Keratinocyte (primary cell): ENCODE results near the gene ZNF658. TPM values are rescaled to one million over a fixed set of nuclear protein-coding genes. Genes with fewer than 3 reads are reported as not detected.
"Not testable (repeated sequence)": the region's sequence is repeated elsewhere in the genome, so short reads cannot be mapped to it uniquely, and the experiment has no call there.

Experiments
- DNase-seq: peaks from one replicate; pipeline ENCODE4 v3.0.0-alpha.2; 2011; ENCODE audit warnings: low read depth, missing footprints, low spot score
- FAIRE-seq: peaks from 2 replicates; lab custom pipeline; 2011; peaks lifted over from hg19 to GRCh38; lab: Jason Lieb, UNC
- H2AFZ ChIP-seq: 2 replicates; pipeline ENCODE4 v1.6.0; 2012; ENCODE audit warnings: low read length, control low read depth, inconsistent platforms; ENCODE audit not compliant: control insufficient read depth
- H3K27ac ChIP-seq: 2 replicates; pipeline ENCODE4 v1.5.1; 2011; ENCODE audit warnings: low read length; ENCODE audit not compliant: control insufficient read depth, insufficient read depth
- H3K27me3 ChIP-seq: 3 replicates; pipeline ENCODE4 v1.6.0; 2011; ENCODE audit warnings: low read length; ENCODE audit not compliant: control insufficient read depth, insufficient read depth; ENCODE audit errors: extremely low read depth
- H3K36me3 ChIP-seq, 2 experiments: 2 replicates in 1 of 2; 3 replicates in 1 of 2; pipeline ENCODE4 v1.5.1; 2011; ENCODE audit warnings: low read length in 2 of 2, mild to moderate bottlenecking in 1 of 2; ENCODE audit not compliant: control insufficient read depth in 2 of 2, insufficient read depth in 2 of 2; ENCODE audit errors: extremely low read depth in 1 of 2
- H3K4me1 ChIP-seq: 3 replicates; pipeline ENCODE4 v1.5.1; 2011; ENCODE audit warnings: low read length; ENCODE audit not compliant: control insufficient read depth, insufficient read depth; ENCODE audit errors: extremely low read depth
- H3K4me2 ChIP-seq: 3 replicates; pipeline ENCODE4 v1.6.0; 2011; ENCODE audit warnings: low read depth, low read length; ENCODE audit not compliant: control insufficient read depth, insufficient read depth; ENCODE audit errors: extremely low read depth
- H3K4me3 ChIP-seq, 3 experiments: fragments of 200-600 bp in 1 of 3; sonication (generic) in 1 of 3; 2 replicates in 2 of 3; 3 replicates in 1 of 3; pipeline ENCODE4 v1.5.1; 2011 to 2016; ENCODE audit warnings: low read length in 3 of 3, mild to moderate bottlenecking in 3 of 3, control low read depth in 2 of 3, inconsistent platforms in 1 of 3, low read depth in 1 of 3, mixed read lengths in 1 of 3, mixed run types in 1 of 3, moderate library complexity in 1 of 3; ENCODE audit not compliant: control insufficient read depth in 2 of 3, insufficient read depth in 2 of 3; ENCODE audit errors: extremely low read depth in 1 of 3
- H3K79me2 ChIP-seq: 2 replicates; pipeline ENCODE4 v1.6.0; 2012; ENCODE audit warnings: low read length; ENCODE audit not compliant: control insufficient read depth, insufficient read depth
- H3K9ac ChIP-seq: 3 replicates; pipeline ENCODE4 v1.6.0; 2011; ENCODE audit warnings: low read length; ENCODE audit not compliant: control insufficient read depth, insufficient read depth; ENCODE audit errors: extremely low read depth
- H3K9me1 ChIP-seq: 3 replicates; pipeline ENCODE4 v1.6.0; 2011; ENCODE audit warnings: low read length; ENCODE audit not compliant: control insufficient read depth, insufficient read depth; ENCODE audit errors: extremely low read depth
- H3K9me3 ChIP-seq: 2 replicates; pipeline ENCODE4 v1.5.1; 2012; ENCODE audit warnings: low read depth, low read length; ENCODE audit not compliant: control insufficient read depth
- H4K20me1 ChIP-seq: 3 replicates; pipeline ENCODE4 v1.6.0; 2011; ENCODE audit warnings: low read length; ENCODE audit not compliant: control insufficient read depth, insufficient read depth; ENCODE audit errors: extremely low read depth
- dilution Hi-C: fragments of 300-500 bp; cut with MboI; formaldehyde crosslinking; loops from one replicate; pipeline ENCODE4 v1.7.0; 2020; ENCODE audit warnings: low sequenced_read_pairs; ENCODE audit not compliant: extremely low pct_ligation_motif_present
- polyA plus RNA-seq, 5 experiments: library from polyadenylated mRNA; depleted of rRNA in 3 of 5; stranded (reverse) in 3 of 5; stranded (forward) in 1 of 5; unstranded in 1 of 5; fragments of >200 nt; gene quantifications; 1 replicate in 1 of 5; 2 replicates in 3 of 5; 3 replicates in 1 of 5; pipeline versions ENCODE4 v1.2.1 to v1.2.3, GENCODE V29; 2011 to 2012; ENCODE audit warnings: missing spikeins in 2 of 5, low read depth in 1 of 5, low replicate concordance in 1 of 5

The ZNF658 gene
- polyA plus RNA-seq, 1 donor (not counting 4 experiments of a cell fraction or from before 2014, with no cell fraction given): 3.6 TPM

GRCh38 chr9:66937662-66938061 lies 37.1 kb downstream of the ZNF658 start:
- H3K4me1 ChIP-seq, H3K27me3 ChIP-seq, H2AFZ ChIP-seq, DNase-seq, H3K36me3 ChIP-seq, H3K27ac ChIP-seq, dilution Hi-C loops, H3K9me1 ChIP-seq, H3K9me3 ChIP-seq, H3K9ac ChIP-seq, FAIRE-seq, H4K20me1 ChIP-seq, H3K4me2 ChIP-seq, H3K79me2 ChIP-seq, H3K4me3 ChIP-seq: not testable (repeated sequence)

- H3K4me3 ChIP-seq, H3K9me3 ChIP-seq, H3K27me3 ChIP-seq, H4K20me1 ChIP-seq, H3K36me3 ChIP-seq, H3K79me2 ChIP-seq, H3K27ac ChIP-seq, H3K4me2 ChIP-seq, DNase-seq, H3K4me1 ChIP-seq, dilution Hi-C loops, H3K9ac ChIP-seq, H3K9me1 ChIP-seq, FAIRE-seq, H2AFZ ChIP-seq: not testable (repeated sequence)
These were observed 37.8 kb downstream of the ZNF658 start for GRCh38 chr9:66938322-66938721.

DNA sequence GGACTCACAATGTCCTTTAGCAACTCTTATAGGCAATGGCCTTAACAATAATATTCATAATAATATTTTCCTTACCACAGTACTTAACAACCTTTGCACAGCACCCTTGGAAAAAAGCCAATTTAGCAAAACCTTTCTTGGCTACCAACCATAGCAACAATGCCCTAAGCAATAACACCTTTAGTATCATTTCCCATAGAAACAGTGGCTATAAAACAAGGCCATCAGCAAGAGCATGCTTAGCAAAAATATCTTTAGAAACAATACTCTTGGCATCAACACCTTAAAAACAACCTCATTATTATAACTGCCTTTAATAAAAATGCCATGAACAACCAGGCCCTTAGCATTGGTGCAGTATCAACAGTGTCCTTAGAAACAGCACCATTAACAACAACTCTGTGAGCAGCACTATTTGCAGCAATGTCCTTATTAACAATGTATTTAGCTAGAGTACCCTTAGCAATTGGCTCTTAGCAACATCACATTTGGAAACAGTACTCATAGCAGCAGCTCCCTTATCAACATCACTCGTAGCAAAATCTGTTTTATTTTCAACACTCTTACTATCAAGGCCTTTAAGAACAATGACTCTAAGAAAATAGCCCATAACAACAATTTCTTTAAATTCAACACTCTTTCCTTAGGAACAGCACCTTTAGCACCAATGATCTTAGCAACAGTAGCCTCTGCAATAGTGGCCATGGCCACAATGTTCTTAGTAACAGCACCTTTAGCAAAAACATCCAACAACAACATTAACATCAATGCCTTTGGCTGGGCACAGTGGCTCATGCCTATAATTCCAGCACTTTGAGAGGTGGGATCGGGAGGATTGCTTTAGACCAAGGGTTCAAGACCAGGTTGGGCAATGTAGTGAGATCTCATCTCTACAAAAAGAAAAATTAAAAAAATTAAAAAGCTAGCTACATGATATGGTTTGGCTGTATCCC lies 39.6 kb downstream of the ZNF658 start:
- H3K9ac ChIP-seq, H3K4me2 ChIP-seq, H2AFZ ChIP-seq, H3K27ac ChIP-seq, H3K4me1 ChIP-seq, FAIRE-seq, H3K79me2 ChIP-seq, H3K9me3 ChIP-seq, H3K36me3 ChIP-seq, dilution Hi-C loops, H3K27me3 ChIP-seq, DNase-seq, H4K20me1 ChIP-seq, H3K9me1 ChIP-seq, H3K4me3 ChIP-seq: not testable (repeated sequence)

DNA sequence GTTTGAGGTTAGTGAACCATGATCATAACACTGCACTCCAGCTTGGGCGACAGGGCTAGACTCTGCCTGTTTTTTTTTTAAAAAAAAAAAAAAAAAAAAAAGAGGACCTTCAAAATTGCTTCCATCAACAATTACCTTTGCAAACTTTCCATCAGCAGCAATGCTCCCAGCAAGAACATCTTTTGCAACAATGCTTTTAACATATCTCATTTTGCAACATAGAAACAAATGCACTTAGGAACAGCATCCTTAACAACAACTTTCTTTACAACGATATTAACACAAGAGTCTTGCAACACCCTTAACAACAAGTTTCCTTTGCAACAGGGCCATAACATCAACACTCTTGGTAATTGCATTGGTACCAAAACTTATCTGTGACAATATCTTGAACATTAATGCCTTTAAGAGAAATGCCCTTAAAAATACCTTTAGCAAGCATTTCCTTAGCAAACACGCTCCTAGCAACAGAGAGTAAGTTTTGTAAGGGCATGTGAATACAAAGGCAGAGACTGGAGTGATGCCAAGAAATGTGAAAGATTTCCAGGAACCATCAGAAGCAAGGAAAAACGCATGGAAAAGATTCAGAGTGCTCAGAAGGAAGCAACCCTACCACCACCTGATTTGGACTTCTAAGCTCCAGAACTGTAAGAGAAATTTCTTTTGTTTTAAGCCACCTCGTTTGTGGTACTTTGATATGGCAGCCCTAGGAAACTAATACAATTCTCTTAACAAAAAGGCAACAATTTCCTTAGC lies 42.1 kb downstream of the ZNF658 start:
- DNase-seq, H3K27me3 ChIP-seq, FAIRE-seq, H3K79me2 ChIP-seq, H3K9me3 ChIP-seq, H4K20me1 ChIP-seq, H3K4me2 ChIP-seq, H3K9ac ChIP-seq, H3K36me3 ChIP-seq, dilution Hi-C loops, H3K9me1 ChIP-seq, H2AFZ ChIP-seq, H3K4me1 ChIP-seq, H3K4me3 ChIP-seq, H3K27ac ChIP-seq: not testable (repeated sequence)
